ENCODE results near the gene WDR38. TPM values are rescaled to one million over a fixed set of nuclear protein-coding genes. Genes with fewer than 3 reads are reported as not detected.

The WDR38 gene
- total RNA-seq, 1 donor from 2014 or later: not detected

DNA sequence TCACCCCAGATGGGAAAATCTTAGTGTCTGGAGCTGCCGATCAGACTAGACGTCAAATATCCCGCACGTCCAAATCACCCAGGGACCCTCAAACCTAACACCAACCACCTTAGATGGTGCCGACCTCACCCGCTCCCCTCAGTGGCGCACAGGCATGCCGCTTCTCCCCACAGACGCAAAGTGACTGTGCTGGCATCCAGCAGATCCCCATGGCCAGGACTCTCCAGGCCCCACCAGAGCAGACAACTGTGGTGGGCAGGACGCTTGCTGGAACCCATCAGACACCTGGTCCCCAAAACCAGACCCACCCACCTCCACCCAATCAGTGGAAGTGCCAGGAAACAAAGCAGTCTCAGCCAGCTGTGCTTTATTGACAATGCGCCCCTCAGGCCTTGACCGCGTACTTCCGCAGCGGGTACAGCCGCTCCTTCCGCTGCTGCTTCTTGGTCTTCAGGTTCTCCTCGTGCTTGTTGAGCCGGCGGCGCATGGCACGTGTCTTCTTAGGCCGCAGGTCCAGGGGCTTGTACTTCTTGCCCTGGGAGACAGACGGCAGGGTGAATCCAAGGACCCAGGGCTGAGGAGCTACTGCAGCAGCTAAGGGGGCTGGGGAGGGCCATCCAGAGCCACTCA is 4.4 kb downstream of the WDR38 start:
- no peaks in the 10 kb centered on the region for H3K9me3 Mint-ChIP-seq (ENCODE audit: unreplicated experiment)
- H3K27me3 Mint-ChIP-seq (ENCODE audit: unreplicated experiment): peaks cover 7% of the 10 kb centered on the region
- no peak overlapping the region for H3K27ac Mint-ChIP-seq (ENCODE audit: unreplicated experiment)
- peaks cover 10% of the 10 kb centered on the region for H3K36me3 Mint-ChIP-seq (ENCODE audit: low read depth, unreplicated experiment)
- DNase-seq (ENCODE audit: low spot score): no peak
- peak overlapping the region; percentile 62 for H3K4me3 Mint-ChIP-seq (ENCODE audit: unreplicated experiment)
- TF ChIP-seq, protein P1, sequence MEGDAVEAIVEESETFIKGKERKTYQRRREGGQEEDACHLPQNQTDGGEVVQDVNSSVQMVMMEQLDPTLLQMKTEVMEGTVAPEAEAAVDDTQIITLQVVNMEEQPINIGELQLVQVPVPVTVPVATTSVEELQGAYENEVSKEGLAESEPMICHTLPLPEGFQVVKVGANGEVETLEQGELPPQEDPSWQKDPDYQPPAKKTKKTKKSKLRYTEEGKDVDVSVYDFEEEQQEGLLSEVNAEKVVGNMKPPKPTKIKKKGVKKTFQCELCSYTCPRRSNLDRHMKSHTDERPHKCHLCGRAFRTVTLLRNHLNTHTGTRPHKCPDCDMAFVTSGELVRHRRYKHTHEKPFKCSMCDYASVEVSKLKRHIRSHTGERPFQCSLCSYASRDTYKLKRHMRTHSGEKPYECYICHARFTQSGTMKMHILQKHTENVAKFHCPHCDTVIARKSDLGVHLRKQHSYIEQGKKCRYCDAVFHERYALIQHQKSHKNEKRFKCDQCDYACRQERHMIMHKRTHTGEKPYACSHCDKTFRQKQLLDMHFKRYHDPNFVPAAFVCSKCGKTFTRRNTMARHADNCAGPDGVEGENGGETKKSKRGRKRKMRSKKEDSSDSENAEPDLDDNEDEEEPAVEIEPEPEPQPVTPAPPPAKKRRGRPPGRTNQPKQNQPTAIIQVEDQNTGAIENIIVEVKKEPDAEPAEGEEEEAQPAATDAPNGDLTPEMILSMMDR (IDR thresholded peaks at IDR 0.05; ENCODE audit: unreplicated experiment): no peak
- peaks cover 10% of the 10 kb centered on the region for H3K4me1 Mint-ChIP-seq (ENCODE audit: unreplicated experiment)

DNA sequence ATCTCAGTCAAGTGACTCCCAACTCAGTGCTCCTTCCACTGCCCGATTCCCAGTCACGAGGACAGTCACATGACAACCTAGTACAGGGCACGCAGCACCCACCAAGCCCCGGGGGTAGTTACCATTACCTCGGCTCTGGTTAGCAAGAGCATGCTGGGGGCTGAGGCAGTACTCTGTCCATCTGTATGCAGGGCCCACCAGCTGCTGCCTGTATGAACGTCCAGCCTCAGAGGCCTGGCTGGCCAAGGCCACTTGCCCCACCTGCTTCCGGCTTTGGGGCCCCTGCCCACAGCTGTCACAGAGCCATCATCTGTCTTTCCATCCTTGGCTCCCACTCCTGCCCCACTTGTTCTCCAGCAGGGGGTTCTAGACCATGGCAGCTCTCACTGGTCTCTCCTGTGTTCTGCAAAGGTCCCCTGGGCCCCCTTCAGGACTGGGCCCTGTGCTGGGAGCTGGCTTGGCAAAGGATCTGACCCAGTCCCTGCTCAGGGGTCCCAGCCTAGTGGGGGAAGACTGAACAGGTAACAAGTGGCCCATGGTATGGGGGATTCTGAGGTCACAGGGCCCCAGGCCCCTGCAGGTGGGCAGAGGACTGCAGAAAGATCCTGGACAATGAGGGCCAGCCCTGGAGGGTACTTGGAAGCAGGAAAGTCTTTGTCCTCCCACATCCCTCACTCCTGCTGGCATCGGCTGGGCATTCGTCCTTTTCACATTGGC is 5.2 kb downstream of the WDR38 start:
- TF ChIP-seq, protein P1 (IDR thresholded peaks at IDR 0.05; ENCODE audit: unreplicated experiment): no peak
- peaks cover 10% of the 10 kb centered on the region for H3K4me1 Mint-ChIP-seq (ENCODE audit: unreplicated experiment)
- H3K27me3 Mint-ChIP-seq (ENCODE audit: unreplicated experiment): peaks cover 7% of the 10 kb centered on the region
- no peak overlapping the region for H3K4me3 Mint-ChIP-seq (ENCODE audit: unreplicated experiment)
- peaks cover 10% of the 10 kb centered on the region for H3K36me3 Mint-ChIP-seq (ENCODE audit: low read depth, unreplicated experiment)
- no peak overlapping the region for H3K27ac Mint-ChIP-seq (ENCODE audit: unreplicated experiment)
- DNase-seq (ENCODE audit: low spot score): no peak
- no peaks in the 10 kb centered on the region for H3K9me3 Mint-ChIP-seq (ENCODE audit: unreplicated experiment)

DNA sequence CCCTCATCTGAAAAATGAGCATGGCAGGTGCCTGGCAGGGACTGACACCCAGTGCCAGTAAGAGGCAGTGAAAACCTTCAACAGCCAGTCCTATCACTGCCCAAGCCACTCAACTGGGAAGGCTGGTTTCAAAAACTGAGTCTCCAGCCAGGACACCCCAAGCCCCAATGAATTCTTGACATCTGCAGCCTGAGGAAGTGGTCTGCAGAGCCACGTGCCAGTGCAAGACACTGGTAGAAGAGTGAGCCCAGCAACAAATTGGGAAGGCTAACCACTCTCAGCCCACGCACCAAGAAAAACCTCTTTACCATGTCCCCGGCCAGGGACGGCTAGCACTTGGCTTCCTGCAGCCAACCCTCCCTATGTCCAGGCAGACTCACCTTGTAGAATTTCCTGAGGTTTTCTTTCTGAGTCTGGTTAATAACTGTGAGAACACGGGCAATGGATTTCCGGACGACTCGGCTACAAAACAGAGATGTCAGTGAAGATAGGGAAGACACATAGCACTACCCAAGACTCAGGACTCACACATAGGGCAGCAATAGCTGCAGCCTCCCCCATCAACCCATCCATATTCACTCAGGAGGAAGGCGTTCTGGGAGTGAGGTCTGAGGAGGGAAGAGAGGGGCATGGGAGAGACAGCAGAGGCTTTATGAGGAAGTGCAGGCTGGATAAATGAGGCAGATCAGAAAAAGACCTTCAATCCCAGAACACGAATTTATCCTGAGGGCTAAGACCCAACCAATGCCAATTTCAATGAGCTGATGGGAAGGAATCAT is 6.7 kb downstream of the WDR38 start:
- TF ChIP-seq, protein P1 (IDR thresholded peaks at IDR 0.05; ENCODE audit: unreplicated experiment): no peak
- Mint-ChIP-seq H3K4me1 (ENCODE audit: unreplicated experiment) (peaks cover 10% of the 10 kb centered on the region), H3K4me3 (ENCODE audit: unreplicated experiment) (peak overlapping the region; percentile 87), H3K36me3 (ENCODE audit: low read depth, unreplicated experiment) (peaks cover 10% of the 10 kb centered on the region), H3K27me3 (ENCODE audit: unreplicated experiment) (peaks cover 9% of the 10 kb centered on the region), H3K27ac (ENCODE audit: unreplicated experiment) (no peak overlapping the region), H3K9me3 (ENCODE audit: unreplicated experiment) (no peaks in the 10 kb centered on the region)
- no peak for DNase-seq (ENCODE audit: low spot score)

DNA sequence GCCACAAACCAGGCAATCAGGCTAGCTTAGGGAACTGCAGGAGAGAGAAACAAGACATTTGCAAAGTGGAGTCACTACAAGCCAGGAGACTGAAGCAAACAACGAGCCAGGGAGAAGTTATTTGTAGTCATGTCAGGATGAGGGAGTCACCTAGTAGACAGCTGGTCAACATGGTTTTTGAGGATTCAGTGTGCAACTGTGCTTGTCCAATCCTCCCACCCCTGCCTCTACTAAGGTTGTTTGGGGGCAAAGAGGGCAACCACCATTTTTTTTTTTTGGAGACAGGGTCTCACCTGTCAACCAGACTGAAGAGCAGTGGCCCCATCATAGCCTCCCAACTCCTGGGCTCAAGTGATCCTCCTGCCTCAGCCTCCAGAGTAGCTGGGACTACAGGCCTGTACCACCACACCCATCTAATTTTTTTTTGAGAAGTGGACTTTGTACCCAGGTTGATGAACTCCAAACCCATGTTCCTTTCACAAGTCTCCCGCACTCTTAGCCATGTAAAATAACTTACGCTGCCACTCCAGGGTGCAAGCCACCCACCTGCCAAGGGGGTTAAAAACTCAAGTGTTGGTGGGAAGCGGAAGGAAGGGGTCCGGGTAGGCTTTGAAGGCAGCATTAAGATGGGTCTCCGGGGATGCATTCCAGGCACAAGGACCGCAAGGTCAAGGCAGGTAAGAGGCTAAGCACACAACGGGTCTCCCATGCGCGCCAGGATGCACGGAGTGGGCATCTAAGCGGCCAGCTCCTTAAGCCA is 7.5 kb downstream of the WDR38 start:
- peaks cover 10% of the 10 kb centered on the region for H3K4me1 Mint-ChIP-seq (ENCODE audit: unreplicated experiment)
- H3K27ac Mint-ChIP-seq (ENCODE audit: unreplicated experiment): no peak overlapping the region
- peaks cover 10% of the 10 kb centered on the region for H3K36me3 Mint-ChIP-seq (ENCODE audit: low read depth, unreplicated experiment)
- TF ChIP-seq, protein P1 (IDR thresholded peaks at IDR 0.05; ENCODE audit: unreplicated experiment): no peak
- no peak for DNase-seq (ENCODE audit: low spot score)
- peak overlapping the region; percentile 87 for H3K4me3 Mint-ChIP-seq (ENCODE audit: unreplicated experiment)
- no peaks in the 10 kb centered on the region for H3K9me3 Mint-ChIP-seq (ENCODE audit: unreplicated experiment)
- H3K27me3 Mint-ChIP-seq (ENCODE audit: unreplicated experiment): peaks cover 9% of the 10 kb centered on the region
